Esophagus squamous epithelium (tissue), 4 donors: ENCODE data around the gene PHF21B.

Source experiments
- CTCF ChIP-seq, 6 experiments: fragments of 450-650 bp in 4 of 6; fragments of 200-600 bp in 2 of 6; sonication (generic) in 2 of 6; IDR thresholded peaks; one replicate each; pipeline ENCODE4 v1.5.1; 2016 to 2019; ENCODE audit warnings: antibody characterized with exemption in 6 of 6, mild to moderate bottlenecking in 4 of 6, moderate library complexity in 4 of 6
- POLR2A ChIP-seq, 4 donors: fragments of 450-650 bp; IDR thresholded peaks; one replicate each; pipeline ENCODE4 v1.6.1; 2017; ENCODE audit warnings: antibody characterized with exemption in 4 of 4, mild to moderate bottlenecking in 4 of 4, moderate library complexity in 3 of 4

GRCh38 chr22:44885806-44886360, 123.9 kb downstream of the PHF21B start:
- TF ChIP-seq CTCF (IDR thresholded peaks at IDR 0.05) (no peak), POLR2A (IDR thresholded peaks at IDR 0.05) (no peak)
